ENCODE data around the gene SLC25A21. TPM values are rescaled to one million over a fixed set of nuclear protein-coding genes. Genes with fewer than 3 reads are reported as not detected.
"Not testable (repeated sequence)": the region's sequence is repeated elsewhere in the genome, so short reads cannot be mapped to it uniquely, and the experiment has no call there.

The SLC25A21 gene
- total and polyA plus RNA-seq, 2 of the 13 experiments (the other 11 are each of a cell fraction or from before 2014, with no cell fraction given) = 1.9 to 2.9 TPM

DNA sequence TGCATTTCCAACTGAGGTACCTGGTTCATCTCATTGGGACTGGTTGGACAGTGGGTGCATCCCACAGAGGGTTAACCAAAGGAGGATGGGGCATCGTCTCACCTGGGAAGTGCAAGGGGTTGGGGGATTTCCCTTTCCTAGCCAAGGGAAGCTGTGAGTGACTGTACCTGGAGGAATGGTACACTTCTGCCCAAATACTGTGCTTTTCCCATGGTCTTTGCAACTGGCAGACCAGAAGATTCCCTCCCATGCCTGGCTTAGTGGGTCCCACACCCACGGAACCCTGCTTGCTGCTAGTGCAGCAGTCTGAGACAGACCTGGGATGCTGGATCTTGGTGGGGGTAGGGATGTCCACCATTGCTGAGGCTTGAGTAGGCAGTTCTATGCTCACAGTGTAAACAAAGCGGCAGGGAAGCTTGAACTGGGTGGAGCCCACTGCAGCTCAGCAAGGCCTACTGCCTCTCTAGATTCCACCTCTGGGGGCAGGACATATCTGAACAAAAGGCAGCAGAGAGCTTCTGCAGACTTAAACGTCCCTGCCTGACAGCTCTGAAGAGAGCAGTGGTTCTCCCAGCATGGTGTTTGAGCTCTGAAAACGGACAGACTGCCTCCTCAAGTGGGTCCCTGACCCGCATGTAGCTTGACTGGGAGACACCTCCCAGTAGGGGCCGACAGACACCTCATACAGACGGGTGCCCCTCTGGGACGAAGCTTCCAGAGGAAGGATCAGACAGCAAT is 15.6 kb upstream of the SLC25A21 start:
- H3K36me3 ChIP-seq (replicated peaks in 1 of 2; ENCODE audit: control insufficient read depth in 1 of 2, insufficient read depth in 2 of 2, low read length in 2 of 2); H3K27me3 ChIP-seq (ENCODE audit: control insufficient read depth in 1 of 2, insufficient read depth in 2 of 2, low read length in 2 of 2); H3K79me2 ChIP-seq (ENCODE audit: insufficient read depth, low read length); CTCF ChIA-PET (ENCODE audit: low intra/inter-chr PET ratio, low total read pairs); BruUV-seq (replicated peaks); H4K20me1 ChIP-seq (ENCODE audit: insufficient read depth, low read length); H3K9me3 ChIP-seq (ENCODE audit: low read length); in situ Hi-C loops (cut with HindIII; ENCODE audit: extremely low pct_ligation_motif_present, low pct_unique_long_range_greater_than_20kb); H3K27ac ChIP-seq (ENCODE audit: extremely low read length, insufficient read depth, low read length); H3K9ac ChIP-seq (ENCODE audit: insufficient read depth, low read depth, low read length): not testable (repeated sequence)
- FAIRE-seq (peak; percentile 58), ATAC-seq (peak; percentile 91), DNase-seq (ENCODE audit: low spot score) (peak; percentile 49)
- 2% methylated on average over 9 of the region's 9 CpGs for WGBS (ENCODE audit: low lambda C conversion rate)
- Histone ChIP-seq H3K4me3 (replicated peaks in 1 of 3; ENCODE audit: insufficient read depth in 1 of 3, low read depth in 2 of 3, low read length in 3 of 3) (peak overlapping the region; percentile 24 to 54 (median 31); a peak in 3 of 6 replicates), H2AFZ (ENCODE audit: low read length) (peak overlapping the region; percentile 65), H3K4me2 (ENCODE audit: low read depth, low read length) (peak overlapping the region; percentile 84), H3K4me1 (ENCODE audit: insufficient read depth, low read length) (peaks cover 16% of the 10 kb centered on the region)
- POLR2A ChIA-PET = interaction anchor here (0.8 to 2.6 kb wide), 2 partner anchors 9 to 16 kb away, joined by 5 to 24 read pairs; partner anchors contain the start of genes MIPOL1 and SLC25A21
- intact Hi-C loops (cut with micrococcal nuclease; ENCODE audit: unreplicated experiment) = loop anchor here (1.0 kb wide), 1 partner anchor 9 kb away; the partner anchor contains the start of gene MIPOL1
- peak; percentile 69; the same call in 1 of the 2 replicates for TF ChIP-seq ZBTB7B (CRISPR knock-in tag; IDR thresholded peaks at IDR 0.05)
- TF ChIP-seq, protein P1, sequence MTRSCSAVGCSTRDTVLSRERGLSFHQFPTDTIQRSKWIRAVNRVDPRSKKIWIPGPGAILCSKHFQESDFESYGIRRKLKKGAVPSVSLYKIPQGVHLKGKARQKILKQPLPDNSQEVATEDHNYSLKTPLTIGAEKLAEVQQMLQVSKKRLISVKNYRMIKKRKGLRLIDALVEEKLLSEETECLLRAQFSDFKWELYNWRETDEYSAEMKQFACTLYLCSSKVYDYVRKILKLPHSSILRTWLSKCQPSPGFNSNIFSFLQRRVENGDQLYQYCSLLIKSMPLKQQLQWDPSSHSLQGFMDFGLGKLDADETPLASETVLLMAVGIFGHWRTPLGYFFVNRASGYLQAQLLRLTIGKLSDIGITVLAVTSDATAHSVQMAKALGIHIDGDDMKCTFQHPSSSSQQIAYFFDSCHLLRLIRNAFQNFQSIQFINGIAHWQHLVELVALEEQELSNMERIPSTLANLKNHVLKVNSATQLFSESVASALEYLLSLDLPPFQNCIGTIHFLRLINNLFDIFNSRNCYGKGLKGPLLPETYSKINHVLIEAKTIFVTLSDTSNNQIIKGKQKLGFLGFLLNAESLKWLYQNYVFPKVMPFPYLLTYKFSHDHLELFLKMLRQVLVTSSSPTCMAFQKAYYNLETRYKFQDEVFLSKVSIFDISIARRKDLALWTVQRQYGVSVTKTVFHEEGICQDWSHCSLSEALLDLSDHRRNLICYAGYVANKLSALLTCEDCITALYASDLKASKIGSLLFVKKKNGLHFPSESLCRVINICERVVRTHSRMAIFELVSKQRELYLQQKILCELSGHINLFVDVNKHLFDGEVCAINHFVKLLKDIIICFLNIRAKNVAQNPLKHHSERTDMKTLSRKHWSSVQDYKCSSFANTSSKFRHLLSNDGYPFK (CRISPR knock-in tag; IDR thresholded peaks at IDR 0.05; ENCODE audit: borderline replicate concordance) = peak; percentile 92
- 0 out of 2 replicates have a peak, but pooled peaks have one; percentile 76 for TF ChIP-seq ZNF432 (CRISPR knock-in tag; IDR thresholded peaks at IDR 0.05; ENCODE audit: borderline replicate concordance)
- peak; percentile 69; the same call in 1 of the 2 replicates for TF ChIP-seq ZNF430 (CRISPR knock-in tag; IDR thresholded peaks at IDR 0.05)
- TF ChIP-seq, protein P2, sequence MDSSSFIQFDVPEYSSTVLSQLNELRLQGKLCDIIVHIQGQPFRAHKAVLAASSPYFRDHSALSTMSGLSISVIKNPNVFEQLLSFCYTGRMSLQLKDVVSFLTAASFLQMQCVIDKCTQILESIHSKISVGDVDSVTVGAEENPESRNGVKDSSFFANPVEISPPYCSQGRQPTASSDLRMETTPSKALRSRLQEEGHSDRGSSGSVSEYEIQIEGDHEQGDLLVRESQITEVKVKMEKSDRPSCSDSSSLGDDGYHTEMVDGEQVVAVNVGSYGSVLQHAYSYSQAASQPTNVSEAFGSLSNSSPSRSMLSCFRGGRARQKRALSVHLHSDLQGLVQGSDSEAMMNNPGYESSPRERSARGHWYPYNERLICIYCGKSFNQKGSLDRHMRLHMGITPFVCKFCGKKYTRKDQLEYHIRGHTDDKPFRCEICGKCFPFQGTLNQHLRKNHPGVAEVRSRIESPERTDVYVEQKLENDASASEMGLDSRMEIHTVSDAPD (CRISPR knock-in tag; IDR thresholded peaks at IDR 0.05) = peak; percentile 75; the same call in 1 of the 2 replicates
- 0 out of 2 replicates have a peak, but pooled peaks have one; percentile 63 for TF ChIP-seq DNMT1 (CRISPR knock-in tag; IDR thresholded peaks at IDR 0.05)
- peak; percentile 67; the same call in 1 of the 2 replicates for TF ChIP-seq PITX1 (CRISPR knock-in tag; IDR thresholded peaks at IDR 0.05)
- peak; percentile 13; the same call in 1 of the 2 replicates for TF ChIP-seq ZNF788 (CRISPR knock-in tag; IDR thresholded peaks at IDR 0.05; ENCODE audit: borderline replicate concordance)
- TF ChIP-seq ZFP90 (CRISPR knock-in tag; IDR thresholded peaks at IDR 0.05; ENCODE audit: borderline replicate concordance) = peak; percentile 78; the same call in 1 of the 2 replicates
- peak; percentile 77; the same call in 1 of the 2 replicates for TF ChIP-seq ZNF350 (CRISPR knock-in tag; IDR thresholded peaks at IDR 0.05; ENCODE audit: borderline replicate concordance, low read depth)
- TF ChIP-seq, protein P3, sequence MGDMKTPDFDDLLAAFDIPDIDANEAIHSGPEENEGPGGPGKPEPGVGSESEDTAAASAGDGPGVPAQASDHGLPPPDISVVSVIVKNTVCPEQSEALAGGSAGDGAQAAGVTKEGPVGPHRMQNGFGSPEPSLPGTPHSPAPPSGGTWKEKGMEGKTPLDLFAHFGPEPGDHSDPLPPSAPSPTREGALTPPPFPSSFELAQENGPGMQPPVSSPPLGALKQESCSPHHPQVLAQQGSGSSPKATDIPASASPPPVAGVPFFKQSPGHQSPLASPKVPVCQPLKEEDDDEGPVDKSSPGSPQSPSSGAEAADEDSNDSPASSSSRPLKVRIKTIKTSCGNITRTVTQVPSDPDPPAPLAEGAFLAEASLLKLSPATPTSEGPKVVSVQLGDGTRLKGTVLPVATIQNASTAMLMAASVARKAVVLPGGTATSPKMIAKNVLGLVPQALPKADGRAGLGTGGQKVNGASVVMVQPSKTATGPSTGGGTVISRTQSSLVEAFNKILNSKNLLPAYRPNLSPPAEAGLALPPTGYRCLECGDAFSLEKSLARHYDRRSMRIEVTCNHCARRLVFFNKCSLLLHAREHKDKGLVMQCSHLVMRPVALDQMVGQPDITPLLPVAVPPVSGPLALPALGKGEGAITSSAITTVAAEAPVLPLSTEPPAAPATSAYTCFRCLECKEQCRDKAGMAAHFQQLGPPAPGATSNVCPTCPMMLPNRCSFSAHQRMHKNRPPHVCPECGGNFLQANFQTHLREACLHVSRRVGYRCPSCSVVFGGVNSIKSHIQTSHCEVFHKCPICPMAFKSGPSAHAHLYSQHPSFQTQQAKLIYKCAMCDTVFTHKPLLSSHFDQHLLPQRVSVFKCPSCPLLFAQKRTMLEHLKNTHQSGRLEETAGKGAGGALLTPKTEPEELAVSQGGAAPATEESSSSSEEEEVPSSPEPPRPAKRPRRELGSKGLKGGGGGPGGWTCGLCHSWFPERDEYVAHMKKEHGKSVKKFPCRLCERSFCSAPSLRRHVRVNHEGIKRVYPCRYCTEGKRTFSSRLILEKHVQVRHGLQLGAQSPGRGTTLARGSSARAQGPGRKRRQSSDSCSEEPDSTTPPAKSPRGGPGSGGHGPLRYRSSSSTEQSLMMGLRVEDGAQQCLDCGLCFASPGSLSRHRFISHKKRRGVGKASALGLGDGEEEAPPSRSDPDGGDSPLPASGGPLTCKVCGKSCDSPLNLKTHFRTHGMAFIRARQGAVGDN (CRISPR knock-in tag; IDR thresholded peaks at IDR 0.05) = peak; percentile 57
- TF ChIP-seq TARDBP (CRISPR knock-in tag; IDR thresholded peaks at IDR 0.05) = peak; percentile 68
- peak; percentile 44; the same call in 1 of the 2 replicates for TF ChIP-seq RNF2 (conservative IDR thresholded peaks at IDR 0.05; ENCODE audit: low read depth)
- peak; percentile 82 for TF ChIP-seq SALL1 (CRISPR knock-in tag; IDR thresholded peaks at IDR 0.05)
